Loucy (cell line): ENCODE measurements around the gene DNAH6.

ENCODE experiments used
- CTCF ChIP-seq: fragments of 200-600 bp; sonication (generic); conservative IDR thresholded peaks from 2 replicates; pipeline ENCODE4 v1.5.1; 2014; ENCODE audit warnings: mild to moderate bottlenecking, antibody characterized with exemption, low read length
- EZH2phosphoT487 ChIP-seq: fragments of 200-600 bp; IDR thresholded peaks from 2 replicates; pipeline ENCODE4 v1.6.1; 2018; ENCODE audit warnings: antibody characterized with exemption, mild to moderate bottlenecking, moderate library complexity, borderline replicate concordance

GRCh38 chr2:84539729-84540128 lies 23.4 kb downstream of the DNAH6 start:
- TF ChIP-seq CTCF = no peak
- TF ChIP-seq EZH2phosphoT487 = no peak
